ENCODE results near the gene KIRREL3.

Gene KIRREL3

DNA sequence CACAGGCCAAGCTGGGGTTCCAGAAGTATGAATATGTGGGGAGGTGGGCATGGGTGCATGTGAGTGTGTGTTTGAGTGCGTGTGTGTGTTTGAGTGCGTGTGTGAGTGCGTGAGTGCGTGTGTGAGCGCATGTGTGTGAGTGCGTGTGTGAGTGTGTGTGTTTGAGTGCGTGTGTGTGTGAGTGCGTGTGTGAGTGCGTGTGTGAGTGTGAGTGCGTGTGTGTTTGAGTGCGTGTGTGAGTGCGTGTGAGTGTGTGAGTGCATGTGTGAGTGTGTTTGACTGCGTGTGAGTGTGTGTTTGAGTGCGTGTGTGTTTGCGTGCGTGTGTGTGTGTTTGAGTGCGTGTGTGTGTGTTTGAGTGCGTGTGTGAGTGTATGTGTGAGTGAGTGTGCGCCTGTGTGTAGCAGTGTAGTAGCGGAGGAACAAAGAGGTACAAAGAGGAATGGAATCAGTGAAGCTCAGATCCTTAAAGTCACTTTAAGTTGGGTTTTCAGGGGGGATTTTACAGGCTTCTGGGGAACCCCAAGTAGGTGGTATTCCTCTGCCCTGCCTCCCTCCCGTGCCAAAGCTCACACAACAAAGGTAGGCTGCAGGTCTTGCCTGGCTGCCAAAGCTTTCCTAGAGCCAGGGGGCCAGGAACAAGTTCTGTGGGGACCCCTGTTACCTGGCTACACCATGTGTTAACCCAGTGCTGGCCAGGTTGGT, 137.1 kb downstream of the KIRREL3 start:
- no peak for DNase-seq

DNA sequence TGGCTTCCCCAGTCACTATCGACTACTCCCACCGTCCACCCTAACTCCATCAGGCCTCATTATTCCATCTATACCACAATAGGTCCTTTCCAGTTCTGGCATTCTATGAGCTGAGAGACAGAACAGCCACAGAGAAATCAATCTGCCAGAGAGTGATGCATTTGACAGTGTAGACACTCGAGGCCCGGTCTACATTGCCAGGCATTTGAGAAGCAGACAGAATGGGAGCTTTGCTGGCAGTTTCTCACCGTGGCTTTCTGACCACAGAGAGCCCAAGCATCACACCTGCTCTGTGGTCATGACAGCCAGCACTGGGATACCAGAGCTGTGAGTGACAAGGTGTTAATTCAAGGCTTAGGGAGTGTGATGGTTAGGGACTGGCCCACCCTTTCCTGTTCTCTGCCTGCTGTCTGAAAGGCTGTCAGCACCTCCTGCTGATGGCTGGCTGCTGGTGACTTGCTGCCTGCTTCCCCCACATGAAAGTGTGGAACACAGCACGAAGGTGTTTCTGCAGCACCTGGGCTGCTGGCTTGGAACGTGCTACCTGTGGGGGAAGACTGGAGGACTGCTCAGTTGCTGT, 137.8 kb downstream of the KIRREL3 start:
- DNase-seq: no peak

DNA sequence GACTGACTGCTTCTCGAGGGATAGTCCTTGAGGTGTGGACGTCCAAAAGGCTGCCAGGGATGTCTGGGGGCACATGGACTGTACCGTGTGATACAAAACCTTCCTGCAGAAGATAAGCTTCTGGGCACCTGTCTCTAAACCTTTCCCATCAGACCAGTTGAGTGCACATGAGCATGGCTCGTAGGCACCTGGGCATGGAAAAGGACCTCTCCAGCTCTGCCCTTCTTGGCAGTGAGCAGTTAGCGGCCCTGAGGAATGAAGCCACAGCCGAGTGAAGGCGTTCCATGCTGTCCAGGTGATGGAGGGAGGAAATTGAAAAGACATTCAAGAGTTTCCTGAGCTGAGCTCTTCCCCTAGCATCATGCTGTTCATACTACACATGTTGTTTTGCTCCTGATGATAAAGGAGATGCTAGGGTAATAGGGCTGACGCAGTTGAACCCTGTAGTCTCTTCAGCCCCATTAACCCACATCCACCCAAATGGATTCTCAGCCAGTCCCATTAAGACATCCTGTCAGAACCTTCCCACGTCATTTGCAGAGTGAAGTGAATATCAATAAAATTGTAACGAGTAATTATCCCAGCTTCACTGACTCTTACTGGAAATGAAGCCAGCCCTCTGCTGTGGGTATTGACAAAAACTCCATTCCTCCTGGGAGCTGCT, 138.6 kb downstream of the KIRREL3 start:
- no peak for DNase-seq

DNA sequence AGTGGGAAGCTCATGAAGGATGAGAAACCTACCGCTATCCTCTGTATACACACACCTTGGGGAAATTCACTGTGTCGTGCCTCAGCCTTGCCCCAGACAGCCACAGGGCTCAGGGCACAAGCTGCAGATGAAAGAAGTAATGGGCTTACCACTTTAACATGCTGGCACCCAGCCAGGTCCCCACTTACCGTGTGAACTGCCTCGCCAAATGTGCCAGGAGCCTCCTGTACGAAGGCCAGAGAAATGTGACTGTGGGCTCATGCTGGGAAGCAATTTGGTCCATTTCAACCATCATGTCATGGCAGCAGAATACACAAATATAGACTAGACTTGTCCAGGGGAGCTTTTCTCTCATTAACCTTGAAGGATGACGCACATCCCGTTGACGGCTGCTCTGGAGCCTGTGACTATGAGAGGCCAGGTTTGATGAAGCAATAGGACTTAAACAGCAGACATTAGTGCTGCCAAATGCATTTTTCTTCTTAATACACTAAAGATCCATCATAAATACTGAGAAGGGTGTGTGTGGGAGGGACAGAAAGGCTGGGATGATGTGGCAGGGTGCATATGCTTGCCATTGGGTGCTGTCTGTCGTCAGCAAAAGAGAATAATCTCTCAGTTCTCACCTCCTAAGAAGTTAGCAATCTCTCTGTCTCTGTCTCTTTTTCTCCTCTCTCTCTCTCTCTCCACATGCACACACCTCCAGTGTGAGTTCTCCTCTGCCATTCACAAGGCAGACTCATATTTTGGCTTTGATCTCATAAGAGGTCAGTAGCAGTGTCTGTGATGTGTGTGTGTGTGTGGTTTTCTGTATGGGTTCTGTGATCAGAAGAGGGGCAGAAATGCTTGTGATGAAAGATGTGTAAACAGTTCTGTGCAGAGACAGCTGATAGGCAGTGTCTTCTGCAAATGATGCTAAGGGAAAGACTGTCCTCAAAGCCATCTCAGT, 142.4 kb downstream of the KIRREL3 start:
- no peak for DNase-seq

DNA sequence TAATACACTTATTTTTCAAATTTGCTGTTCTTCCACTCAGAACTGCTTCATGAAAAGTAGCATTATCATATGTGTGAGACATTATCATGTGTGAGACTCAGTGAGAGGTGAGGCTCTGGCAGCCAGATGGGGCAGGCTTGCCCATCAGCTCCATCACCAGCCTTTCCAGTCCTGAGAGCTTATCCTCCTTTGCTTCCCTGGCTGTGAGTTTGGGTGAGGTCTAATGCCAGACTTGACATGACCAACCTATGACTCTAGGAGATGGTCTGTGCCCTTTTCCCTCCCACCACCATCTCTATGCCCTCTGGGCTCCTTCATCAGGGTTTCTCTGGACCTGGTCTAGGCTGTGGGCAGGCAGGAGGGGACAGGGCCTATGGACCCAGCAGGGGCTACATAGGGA, 145.0 kb downstream of the KIRREL3 start:
- no peak for DNase-seq

DNA sequence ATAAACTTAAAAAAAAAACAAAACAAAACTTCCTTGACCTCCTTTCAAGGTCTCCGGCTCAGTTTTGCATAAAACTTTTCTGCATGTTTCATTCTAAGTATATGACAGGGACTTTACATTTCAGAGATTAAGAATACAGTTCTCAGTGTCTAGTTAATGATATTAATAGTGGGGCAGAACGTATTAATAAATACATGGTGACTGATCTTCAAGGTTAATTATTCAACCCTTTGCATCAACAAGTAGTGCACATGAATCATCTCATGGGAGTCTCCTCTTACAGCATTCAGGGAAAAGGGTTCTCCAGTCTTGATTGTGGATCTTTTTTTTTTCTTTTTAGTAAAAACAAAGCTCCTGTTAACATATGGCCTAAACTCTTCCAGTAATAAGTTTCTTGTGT, 146.8 kb downstream of the KIRREL3 start:
- no peak for DNase-seq

DNA sequence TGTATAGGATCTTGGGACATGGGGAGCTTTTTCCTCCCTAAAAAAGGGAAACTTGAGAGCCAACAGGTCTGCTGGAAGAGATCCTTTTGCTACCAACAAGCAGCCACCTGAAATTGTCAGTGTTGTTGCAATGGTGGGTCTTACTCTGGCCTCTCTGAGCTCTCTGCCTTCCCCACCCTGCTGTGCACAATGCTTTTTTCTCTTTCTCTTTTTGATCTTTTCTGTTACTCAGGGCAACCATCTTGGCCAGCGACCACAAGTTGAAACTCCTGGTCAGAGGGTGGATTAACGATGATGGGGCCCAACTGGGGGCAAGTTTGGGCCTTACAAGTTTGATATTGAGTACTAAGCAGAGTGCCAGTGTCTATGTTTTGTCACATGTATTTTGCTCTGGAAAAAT, 155.8 kb downstream of the KIRREL3 start:
- DNase-seq: no peak

DNA sequence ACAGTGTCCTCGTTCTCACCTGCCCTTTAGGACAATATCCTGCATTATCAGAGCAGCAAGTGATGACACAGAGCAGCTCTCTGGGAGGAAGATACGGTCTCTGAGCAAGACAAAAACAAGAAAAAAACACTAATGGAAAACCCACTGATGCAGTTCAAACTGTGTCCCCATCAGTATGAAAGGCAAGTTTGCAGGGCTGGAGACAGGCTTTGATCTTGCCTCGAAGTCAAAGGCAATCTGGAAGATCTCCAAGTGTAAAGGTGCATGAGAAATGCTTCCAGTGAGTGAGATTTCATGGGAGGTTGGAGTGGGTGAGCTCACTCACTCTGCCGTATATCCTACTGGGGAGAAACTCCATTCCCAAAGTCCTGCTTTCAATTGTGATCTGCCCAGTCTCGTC, 157.5 kb downstream of the KIRREL3 start:
- no peak for DNase-seq

DNA sequence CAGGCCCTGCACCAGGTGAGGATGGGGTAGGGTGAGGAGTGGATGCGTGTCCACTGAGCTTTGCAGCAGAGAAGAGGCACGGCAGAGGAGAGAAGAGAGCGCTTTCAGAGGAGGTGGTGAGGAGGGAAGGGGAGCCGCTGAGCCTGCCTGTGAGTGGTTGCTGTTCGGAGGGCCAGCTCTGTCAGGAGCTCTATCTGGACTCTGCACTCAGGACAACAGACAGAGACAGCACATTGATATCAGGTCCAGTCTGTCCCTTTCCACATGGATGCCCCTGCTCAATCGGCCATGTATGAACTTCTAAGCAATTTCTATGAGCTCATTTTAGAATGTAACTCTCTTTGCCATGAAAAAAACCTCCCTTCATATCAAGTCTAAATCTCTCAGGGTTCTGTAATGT, 158.6 kb downstream of the KIRREL3 start:
- DNase-seq: no peak

DNA sequence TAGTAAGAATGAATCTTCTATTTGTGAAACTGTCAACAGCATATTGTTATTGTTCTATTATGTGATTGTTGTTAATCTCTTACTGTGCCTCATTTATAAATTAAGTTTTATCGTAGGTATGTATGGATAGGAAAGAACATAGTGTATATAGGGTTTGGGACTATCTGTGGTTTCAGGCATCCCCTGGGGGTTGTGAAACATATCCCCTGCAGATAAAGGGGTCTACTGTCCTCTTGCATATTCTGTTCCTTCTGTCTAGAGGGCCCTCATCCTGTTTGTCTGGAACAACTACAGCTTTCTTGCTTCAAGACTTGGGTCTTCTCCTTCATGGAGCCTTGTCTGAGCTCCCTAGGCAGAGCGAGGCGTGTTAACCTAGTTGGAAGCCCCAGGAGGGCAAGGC, 159.6 kb downstream of the KIRREL3 start:
- DNase-seq: no peak

DNA sequence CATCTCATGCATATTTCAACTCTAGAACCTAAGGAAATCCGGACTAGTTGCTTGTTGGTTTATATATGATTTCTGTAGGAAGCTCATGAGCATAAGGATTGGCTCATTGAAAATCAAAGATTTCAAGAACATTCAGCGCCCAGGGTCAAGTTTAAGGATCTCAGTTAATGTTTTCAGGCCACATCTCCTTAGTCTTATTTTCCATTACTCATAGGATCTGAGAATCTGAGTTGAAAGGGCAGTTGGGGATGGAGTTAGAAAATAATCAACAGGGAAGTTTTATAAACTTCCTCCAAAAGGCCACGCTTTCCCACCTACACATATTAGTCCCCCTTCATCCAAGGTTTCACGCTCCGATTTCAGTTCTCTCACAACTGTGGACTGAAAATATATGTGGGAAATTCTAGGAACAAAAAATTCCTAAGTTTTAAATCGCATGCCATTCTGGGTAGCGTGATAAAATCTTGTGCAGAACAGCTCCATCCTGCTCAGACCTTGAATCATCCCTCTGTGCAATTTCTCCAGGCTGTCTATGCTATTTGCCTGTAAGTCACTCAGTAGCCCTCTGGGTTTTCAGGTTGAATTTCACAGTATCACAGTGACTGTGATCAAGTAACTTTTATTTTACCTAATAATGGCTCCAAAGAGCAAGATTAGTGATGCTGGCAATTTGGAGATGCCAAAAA, 160.2 kb downstream of the KIRREL3 start:
- DNase-seq: no peak

DNA sequence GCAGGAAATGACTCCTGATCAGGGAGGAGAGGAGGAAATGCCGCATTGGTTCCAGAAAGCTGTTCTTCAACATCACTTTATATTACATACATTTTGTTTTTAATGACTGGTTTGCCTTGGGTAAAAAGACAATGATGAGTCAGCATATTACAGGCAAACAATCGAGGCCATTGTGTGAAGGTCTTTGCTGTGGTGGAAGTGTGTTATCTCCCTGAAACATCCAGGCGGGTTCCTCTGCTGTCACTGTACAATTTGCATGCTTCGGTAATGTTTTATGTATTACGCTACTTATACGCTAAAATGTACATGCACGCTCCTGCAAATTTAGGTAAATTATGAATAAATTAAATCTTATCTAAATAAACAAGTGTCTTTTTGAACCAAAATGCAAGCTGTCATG, 161.1 kb downstream of the KIRREL3 start:
- DNase-seq: no peak

DNA sequence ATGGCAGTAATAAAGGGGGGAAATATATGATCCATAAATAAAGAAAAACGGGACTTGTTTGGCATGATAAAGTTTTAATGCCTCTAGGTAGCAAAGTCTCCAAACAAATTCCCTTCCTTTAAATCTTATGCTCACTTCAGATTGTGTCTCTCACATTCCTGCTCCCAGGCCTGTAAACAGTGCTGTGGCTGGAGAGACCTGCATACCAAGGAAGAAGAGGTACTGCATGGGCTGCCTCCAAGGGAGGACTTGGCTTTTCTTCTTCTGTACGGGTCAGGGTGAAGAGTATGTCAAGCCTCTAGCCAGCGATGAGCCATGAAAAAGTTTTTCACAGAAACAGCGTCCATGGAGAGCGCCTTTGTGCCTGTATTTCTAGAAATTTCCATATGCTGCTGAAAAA, 161.8 kb downstream of the KIRREL3 start:
- DNase-seq: no peak

DNA sequence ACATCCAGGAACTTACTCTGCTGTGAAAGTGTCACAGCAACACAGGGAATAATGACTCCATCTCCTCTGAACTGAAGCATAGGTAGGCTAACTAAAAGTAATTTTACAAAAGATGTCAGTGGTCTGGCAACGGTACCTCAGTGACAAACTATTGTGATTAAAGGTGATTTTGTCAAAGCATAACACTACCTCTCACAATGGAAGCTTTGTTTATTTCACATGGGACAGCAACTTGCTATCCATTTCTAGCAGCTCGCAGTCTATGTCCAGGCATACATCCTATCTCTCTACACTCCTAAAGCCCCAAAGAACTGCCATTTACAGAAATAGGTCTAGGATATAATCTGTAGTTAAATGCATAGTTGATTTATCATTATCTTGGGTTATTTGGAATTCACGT, 163.0 kb downstream of the KIRREL3 start:
- no peak for DNase-seq

DNA sequence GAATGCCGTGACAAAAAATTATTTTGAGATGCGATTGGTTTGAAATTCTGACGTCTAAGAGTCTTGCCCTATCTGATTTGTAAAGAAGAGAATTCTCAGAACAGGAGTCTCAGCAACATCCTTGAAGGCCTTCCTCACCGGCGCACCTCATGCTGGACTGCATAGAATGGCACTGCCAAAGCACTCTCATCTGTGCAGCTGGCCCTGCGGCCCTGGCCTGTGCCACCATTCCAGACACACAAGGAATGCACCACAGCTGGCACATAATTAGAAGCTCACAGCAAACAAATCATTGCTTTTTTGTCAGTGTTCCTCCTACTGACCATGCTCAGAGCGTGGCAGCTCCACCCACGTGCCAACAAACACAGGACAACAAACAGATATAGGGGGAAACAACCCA, 166.0 kb downstream of the KIRREL3 start:
- DNase-seq: no peak

DNA sequence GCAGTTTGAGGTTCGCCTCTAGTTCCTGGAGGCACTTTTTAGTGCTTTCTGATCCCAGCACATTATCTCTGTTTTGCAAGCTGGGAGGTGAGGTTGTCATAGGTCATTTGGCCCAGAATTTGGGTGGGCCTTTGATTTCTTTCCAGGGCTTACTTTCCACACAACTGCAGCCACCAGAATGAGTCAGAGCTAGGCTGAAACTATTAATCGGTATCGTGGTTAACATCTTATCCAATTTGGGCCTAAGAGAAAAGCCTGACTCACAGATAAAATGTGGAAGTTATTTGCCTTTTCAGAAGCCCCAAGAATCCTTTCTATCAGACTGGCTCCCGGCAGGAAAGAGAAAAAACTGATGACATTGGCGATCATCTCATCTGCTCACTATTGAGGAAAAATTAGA, 166.4 kb downstream of the KIRREL3 start:
- no peak for DNase-seq

DNA sequence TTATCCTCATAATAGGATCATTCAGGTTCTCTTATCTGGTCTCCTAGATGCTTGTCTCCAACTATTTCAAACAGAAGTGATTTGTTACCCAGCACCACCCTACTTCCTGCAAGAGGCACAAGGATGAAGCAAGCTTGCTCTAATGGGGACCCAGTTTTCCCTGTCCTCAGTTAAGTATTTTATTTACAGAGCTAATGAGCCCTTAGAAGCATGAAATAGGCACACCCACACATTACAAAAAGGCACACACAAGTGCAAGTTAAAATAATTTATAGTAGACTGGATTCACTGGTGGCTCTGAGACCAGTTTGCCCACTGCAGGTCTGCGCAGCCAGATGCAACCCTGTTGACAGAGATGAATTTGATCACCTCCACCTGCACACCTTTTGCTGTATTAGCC, 167.5 kb downstream of the KIRREL3 start:
- DNase-seq: no peak

DNA sequence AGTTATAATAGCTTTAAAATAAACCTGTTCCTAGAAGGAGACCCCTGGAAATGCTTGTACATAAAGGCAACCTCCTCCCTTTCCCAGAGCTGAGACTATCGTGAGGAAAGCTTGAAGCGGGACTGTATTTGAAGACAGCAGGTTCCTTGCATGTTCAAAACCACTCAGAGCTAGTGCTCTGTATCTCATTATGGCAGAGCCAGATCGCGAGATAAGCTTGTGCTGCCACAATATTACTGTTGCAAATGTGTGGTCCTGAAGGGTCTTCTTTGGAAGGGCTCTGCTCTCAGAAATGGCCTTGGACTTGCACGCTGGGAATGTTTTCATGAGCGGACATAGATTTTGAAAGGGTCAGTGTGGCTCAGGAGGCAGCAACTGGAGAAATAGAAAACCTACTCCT, 168.2 kb downstream of the KIRREL3 start:
- no peak for DNase-seq

DNA sequence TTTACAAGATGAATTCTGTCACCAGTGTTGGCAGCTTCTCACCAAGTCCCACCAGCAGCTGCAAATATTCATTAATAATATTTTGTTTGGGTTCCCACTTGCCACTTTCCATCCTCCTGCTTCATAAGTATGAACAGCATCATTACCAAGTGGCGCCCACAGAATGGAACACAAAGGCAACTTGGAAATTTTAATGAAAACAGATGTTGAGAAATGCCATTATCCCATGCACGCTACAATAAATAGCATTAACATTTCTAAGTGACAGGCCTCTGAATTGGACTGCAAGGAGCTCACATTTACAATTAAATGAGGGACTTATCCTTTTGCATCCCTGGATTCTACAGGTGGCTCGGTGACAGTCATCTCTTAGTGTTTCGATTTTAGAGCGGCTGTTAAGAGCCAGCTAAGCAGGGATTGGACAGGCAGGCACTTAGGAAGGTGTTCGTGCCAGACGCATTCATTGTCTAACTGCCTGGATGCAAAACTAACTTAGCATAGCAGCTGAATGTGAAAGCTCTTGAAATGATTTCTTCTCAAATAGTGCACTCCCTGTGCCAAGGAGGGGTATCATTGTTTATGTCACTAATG, 170.3 kb downstream of the KIRREL3 start:
- DNase-seq: no peak

DNA sequence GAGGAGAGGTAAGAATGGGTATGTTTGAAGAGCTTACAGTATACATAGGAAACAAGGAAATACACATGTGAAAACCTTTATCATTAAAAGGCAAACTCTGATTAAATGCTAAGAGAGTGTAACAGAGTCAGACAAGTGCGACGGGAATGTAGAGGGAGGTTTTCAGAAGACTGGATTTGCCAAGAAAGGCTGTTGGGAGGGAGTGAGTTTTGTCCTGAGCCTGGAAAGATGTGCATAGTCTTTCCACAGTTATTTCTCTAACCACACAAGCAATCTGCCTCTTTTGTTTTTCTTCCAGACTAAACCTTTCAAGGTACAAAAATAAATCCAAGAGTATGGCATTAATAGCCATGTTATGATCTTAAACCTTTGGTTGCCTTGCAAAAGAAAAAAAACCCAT, 170.9 kb downstream of the KIRREL3 start:
- no peak for DNase-seq

DNA sequence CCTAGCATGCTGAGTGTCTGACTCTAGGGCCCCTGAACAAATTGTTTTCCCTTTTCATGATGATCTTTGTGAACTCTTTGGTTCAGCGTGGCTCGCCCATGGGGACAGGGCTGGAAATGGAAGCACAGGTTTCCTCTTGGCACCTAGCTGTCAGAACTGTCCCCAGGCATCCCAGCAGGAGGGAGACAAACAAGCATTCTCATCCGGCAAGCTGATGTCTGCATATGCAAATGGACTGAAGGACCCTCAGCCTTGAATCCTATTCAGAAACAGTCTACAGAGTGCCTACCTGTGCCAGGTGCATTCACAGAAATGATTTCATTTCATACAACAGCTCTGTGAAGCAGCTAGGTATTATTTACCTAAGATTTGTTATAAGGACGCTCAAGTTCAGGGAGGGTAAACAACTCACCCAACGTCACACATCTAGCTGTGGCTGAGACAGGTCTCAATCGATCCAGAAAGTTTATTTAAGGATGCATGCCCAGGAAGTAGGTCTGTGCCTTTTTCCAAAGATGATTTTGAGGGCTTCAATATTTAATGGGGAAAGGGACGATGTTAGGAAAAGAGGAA, 176.4 kb downstream of the KIRREL3 start:
- no peak for DNase-seq

DNA sequence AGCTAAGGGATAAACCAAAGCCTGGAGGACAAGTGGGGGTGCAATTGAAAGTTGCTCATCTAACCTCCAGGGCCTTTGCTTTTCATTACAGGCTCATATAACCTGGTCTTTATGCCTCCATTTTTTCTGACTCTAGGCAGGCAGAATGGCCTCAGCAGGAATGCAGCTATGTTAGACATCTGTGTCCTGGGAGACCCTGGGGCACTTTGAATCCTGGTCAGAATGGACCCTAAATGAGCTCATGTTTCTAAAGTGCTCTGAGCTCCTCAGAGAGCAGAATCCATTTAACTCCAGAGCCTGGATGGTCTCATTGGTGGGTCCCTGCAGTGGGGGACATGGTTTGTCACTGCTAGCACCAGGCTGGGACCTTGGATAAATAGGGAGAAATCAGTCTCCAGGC, 177.3 kb downstream of the KIRREL3 start:
- DNase-seq: no peak
